ENCODE results near the gene YBEY. TPM values are rescaled to one million over a fixed set of nuclear protein-coding genes. Genes with fewer than 3 reads are reported as not detected.

The YBEY gene
- polyA plus RNA-seq, 3 donors, result 4.1 to 8.6 (median 5.2) TPM

DNA sequence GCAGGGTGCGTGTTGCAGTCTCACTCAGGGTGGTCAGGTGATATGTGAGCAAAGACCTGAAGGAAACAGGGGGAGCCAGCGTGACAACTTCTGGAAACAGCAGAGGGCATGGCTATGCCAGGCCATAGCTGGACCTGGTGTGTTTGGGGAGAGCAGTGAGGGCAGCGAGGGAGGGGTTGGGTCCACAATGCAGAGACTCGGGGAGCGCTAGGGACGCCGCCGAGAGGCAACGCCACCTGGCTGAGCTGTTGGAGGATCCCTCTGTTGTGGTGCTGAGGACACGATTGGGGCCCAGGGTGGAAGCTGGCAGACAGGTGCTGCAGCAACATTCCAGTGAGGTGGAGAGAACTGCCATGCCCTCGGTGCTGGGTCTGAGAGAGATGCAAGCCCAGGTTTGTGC is 31.0 kb upstream of the YBEY start:
- Mint-ChIP-seq H3K4me3 (no peak overlapping the region), H3K27ac (peak overlapping the region in 4 of 7 donors; percentile 19 to 67 (median 26)), H3K9me3 (peaks cover 0 to 4% (median 0%) of the 10 kb centered on the region in 7 donors), H3K4me1 (peaks cover 5% of the 10 kb centered on the region), H3K36me3 (peaks cover 88 to 98% of the 10 kb centered on the region in 2 donors), H3K27me3 (ENCODE audit: low read depth in 3 of 3) (peaks cover 0 to 4% (median 4%) of the 10 kb centered on the region in 3 donors)
- Histone ChIP-seq H2AFZ (ENCODE audit: insufficient read depth, low read depth, low read length, poor library complexity, severe bottlenecking) (no peak overlapping the region), H3K9ac (ENCODE audit: insufficient read depth, low read length, poor library complexity, severe bottlenecking) (no peak overlapping the region), H3K4me3 (replicated peaks in 1 of 3; ENCODE audit: low read depth in 2 of 3, low read length in 3 of 3) (no peak overlapping the region), H3K36me3 (replicated peaks in 1 of 2; ENCODE audit: control insufficient read depth in 1 of 2, insufficient read depth in 2 of 2, low read length in 2 of 2) (peaks cover 91 to 100% of the 10 kb centered on the region in 2 donors), H3K27ac (ENCODE audit: low read depth in 1 of 2, low read length in 2 of 2) (no peak overlapping the region), H4K20me1 (ENCODE audit: insufficient read depth, low read length) (no peaks in the 10 kb centered on the region), H3K27me3 (ENCODE audit: control insufficient read depth in 2 of 2, insufficient read depth in 2 of 2, low read length in 2 of 2) (no peaks in the 10 kb centered on the region), H3K4me1 (ENCODE audit: control insufficient read depth in 1 of 2, insufficient read depth in 2 of 2, low read length in 2 of 2) (no peaks in the 10 kb centered on the region), H3K9me3 (replicated peaks in 1 of 2; ENCODE audit: control insufficient read depth in 1 of 2, insufficient read depth in 1 of 2, low read length in 2 of 2) (no peaks in the 10 kb centered on the region), H3K4me2 (replicated peaks; ENCODE audit: extremely low read depth, low read length, poor library complexity, severe bottlenecking) (no peak overlapping the region), H3K79me2 (ENCODE audit: insufficient read depth, low read length) (no peaks in the 10 kb centered on the region)
- WGBS (ENCODE audit: insufficient coverage), result 95% methylated on average over 11 of the region's 11 CpGs
- DNase-seq, result no peak
- TF ChIP-seq, protein P1, sequence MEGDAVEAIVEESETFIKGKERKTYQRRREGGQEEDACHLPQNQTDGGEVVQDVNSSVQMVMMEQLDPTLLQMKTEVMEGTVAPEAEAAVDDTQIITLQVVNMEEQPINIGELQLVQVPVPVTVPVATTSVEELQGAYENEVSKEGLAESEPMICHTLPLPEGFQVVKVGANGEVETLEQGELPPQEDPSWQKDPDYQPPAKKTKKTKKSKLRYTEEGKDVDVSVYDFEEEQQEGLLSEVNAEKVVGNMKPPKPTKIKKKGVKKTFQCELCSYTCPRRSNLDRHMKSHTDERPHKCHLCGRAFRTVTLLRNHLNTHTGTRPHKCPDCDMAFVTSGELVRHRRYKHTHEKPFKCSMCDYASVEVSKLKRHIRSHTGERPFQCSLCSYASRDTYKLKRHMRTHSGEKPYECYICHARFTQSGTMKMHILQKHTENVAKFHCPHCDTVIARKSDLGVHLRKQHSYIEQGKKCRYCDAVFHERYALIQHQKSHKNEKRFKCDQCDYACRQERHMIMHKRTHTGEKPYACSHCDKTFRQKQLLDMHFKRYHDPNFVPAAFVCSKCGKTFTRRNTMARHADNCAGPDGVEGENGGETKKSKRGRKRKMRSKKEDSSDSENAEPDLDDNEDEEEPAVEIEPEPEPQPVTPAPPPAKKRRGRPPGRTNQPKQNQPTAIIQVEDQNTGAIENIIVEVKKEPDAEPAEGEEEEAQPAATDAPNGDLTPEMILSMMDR (IDR thresholded peaks at IDR 0.05), result no peak
- intact Hi-C loops (cut with micrococcal nuclease), result no loop called here

GRCh38 chr21:46255758-46256337 is 30.3 kb upstream of the YBEY start:
- H3K27me3 Mint-ChIP-seq (ENCODE audit: low read depth in 3 of 3), result peaks cover 0 to 4% (median 4%) of the 10 kb centered on the region in 3 donors
- H3K36me3 Mint-ChIP-seq, result peaks cover 87 to 98% of the 10 kb centered on the region in 2 donors

More at GRCh38 chr21:46255758-46256337, 30.3 kb upstream of the YBEY start:
- Histone ChIP-seq H3K27me3 (ENCODE audit: control insufficient read depth in 2 of 2, insufficient read depth in 2 of 2, low read length in 2 of 2) (no peaks in the 10 kb centered on the region), H3K4me3 (replicated peaks in 1 of 3; ENCODE audit: low read depth in 2 of 3, low read length in 3 of 3) (no peak overlapping the region), H3K36me3 (replicated peaks in 1 of 2; ENCODE audit: control insufficient read depth in 1 of 2, insufficient read depth in 2 of 2, low read length in 2 of 2) (peaks cover 91 to 100% of the 10 kb centered on the region in 2 donors), H4K20me1 (ENCODE audit: insufficient read depth, low read length) (no peaks in the 10 kb centered on the region), H3K9ac (ENCODE audit: insufficient read depth, low read length, poor library complexity, severe bottlenecking) (no peak overlapping the region), H3K9me3 (replicated peaks in 1 of 2; ENCODE audit: control insufficient read depth in 1 of 2, insufficient read depth in 1 of 2, low read length in 2 of 2) (no peaks in the 10 kb centered on the region), H3K79me2 (ENCODE audit: insufficient read depth, low read length) (no peaks in the 10 kb centered on the region), H2AFZ (ENCODE audit: insufficient read depth, low read depth, low read length, poor library complexity, severe bottlenecking) (no peak overlapping the region), H3K4me1 (ENCODE audit: control insufficient read depth in 1 of 2, insufficient read depth in 2 of 2, low read length in 2 of 2) (no peaks in the 10 kb centered on the region), H3K4me2 (replicated peaks; ENCODE audit: extremely low read depth, low read length, poor library complexity, severe bottlenecking) (no peak overlapping the region), H3K27ac (ENCODE audit: low read depth in 1 of 2, low read length in 2 of 2) (no peak overlapping the region)
- Mint-ChIP-seq H3K4me3 (no peak overlapping the region), H3K4me1 (peaks cover 4% of the 10 kb centered on the region), H3K9me3 (peaks cover 0 to 4% (median 0%) of the 10 kb centered on the region in 7 donors), H3K27ac (peak overlapping the region in 2 of 7 donors; percentile 30 to 67)
- DNase-seq, result no peak
- intact Hi-C loops (cut with micrococcal nuclease), result no loop called here
- 93% methylated on average over 4 of the region's 6 CpGs for WGBS (ENCODE audit: insufficient coverage)
- TF ChIP-seq, protein P1 (IDR thresholded peaks at IDR 0.05), result no peak

All from CD14-positive monocyte (primary cell).